Measurements from ENCODE around the gene RABL6.

GRCh38 chr9:136829412-136829811 lies 21.7 kb downstream of the RABL6 start:
- TF ChIP-seq POLR2A (IDR thresholded peaks at IDR 0.05; ENCODE audit: low read length) (no peak), GATA1 (IDR thresholded peaks at IDR 0.05; ENCODE audit: low read depth, low read length) (no peak)

Data from erythroblast (primary cell).